ENCODE data around the gene PRICKLE2.
"Not testable (repeated sequence)": the region's sequence is repeated elsewhere in the genome, so short reads cannot be mapped to it uniquely, and the experiment has no call there.

PRICKLE2 gene

DNA sequence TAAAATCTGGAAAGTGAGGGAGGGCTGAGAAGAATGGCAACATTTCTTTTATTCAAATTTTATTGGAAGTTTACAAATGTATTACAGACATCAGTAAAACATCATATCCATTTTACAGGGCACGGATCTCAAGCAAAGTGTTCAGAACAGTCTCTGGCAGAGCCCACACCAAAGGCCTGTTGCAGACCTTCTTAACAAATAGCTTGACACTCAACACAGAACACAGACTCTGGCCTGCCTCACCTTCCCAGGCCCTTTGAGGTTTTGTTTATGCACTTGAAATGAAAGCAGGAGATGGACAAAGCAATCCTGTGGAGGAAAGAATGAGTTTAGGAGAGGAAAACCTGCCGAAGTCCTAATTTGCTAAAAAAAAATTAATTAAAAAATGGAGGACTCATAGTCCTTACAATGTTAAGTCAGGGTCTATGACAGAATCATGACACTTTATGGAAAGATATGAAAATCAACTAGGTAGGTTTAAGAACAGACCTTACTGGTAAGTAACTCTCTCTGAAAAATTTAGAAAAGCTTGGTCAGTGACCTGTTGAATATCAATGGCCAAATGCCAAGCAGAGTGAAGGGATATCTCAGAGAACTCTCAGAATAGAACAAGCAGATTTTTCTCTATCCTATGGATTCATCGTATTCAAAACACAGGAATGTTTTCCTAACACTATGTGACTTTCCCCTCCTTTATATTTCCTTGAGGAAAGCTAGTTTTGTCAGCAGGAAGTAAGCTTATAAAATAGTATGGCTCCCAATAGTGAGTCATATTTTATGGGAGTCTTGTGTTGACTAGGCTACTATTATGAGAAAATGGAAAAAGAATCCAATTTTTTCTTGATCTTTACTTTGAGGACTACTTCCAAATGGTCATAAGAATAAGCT is 131.2 kb downstream of the PRICKLE2 start:
- DNase-seq: no peak

DNA sequence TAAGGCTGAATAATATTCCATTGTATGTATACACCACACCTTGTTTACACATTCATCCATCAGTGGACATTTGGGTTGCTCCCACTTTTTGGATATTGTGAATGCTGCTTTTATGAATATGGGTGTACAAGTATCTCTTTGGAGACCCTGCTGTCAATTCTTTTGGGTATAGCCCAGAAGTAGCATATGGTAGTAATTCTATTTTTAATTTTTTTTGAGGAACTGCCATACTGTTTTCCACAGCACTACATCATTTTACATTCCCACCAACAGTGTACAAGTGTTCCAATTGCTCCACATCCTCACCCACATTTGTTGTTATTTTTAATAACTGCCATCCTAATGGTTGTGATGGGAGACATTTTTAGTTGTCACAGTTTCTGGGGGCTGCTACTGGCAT is 132.1 kb downstream of the PRICKLE2 start:
- DNase-seq: no peak

DNA sequence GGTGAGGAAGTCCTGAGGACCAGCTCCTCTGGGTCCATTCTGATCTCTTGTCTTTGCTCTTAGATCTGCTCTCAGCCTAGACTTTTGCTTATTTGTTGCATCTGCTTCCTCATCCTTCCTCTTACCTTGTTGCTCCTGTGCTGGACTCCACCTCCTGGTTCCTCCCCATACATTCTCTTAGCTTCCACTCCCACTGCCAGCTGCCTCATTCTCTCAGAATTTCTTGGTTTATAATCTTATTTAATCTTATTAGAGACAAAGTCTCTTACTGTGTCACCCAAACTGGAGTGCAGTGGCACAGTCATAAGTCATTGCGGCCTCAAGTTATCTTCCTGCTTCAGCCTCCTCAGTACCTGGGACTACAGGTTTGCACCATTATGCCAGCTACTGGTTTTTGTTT is 133.8 kb downstream of the PRICKLE2 start:
- no peak for DNase-seq

DNA sequence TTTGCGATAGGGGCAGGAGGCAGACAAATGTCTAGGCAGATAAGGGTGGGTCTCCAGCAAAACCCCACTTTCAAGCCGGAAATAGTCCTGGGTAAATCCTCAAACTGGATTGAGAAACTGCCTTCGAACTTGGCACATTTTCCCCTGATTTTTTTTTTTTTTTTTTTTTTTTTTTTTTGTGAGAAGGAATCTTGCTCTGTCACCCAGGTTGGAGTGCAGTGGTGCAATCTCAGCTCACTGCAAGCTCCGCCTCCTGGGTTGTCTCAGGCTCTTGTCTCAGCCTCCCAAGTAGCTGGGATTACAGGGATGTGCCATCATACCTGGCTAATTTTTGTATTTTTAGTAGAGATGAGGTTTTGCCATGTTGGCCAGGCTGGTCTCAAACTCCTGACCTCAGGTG is 135.9 kb downstream of the PRICKLE2 start:
- not testable (repeated sequence) for DNase-seq

DNA sequence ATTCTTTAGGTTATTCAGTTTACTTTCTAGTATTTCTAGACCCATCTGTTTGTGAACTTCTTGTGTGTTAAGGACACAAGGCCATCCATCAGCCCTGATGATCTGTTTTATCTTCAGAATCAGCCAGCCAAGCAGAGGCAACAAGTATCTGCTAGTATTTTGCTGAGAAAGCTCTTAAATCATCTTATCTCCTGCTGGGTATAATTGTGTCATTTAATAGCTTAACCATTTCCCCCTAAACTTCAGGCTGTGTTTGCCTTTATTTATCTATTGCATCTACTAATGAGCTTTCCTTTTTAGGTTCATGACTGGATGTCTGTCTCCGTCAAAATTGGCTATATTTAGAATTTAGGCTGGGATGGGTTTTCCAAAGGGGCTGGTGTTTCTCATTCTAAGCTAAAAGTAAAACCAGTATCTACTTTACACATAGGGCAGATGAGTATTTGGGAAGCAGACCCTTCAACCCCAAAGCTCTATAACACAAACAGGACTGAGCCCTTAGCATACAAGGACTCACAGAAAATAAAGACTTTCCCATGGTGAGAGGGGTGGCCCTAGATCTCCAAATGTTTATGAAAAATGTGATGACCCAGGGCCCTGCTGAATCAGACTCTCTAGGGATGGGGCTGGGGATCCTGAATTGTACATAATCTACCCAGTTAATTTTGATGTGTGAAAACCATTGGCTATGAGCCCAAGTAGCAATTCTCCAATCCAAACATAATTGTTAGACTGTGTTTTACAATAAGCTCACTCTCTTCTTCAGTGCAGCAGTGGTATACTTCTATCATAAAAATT is 136.7 kb downstream of the PRICKLE2 start:
- no peak for DNase-seq

DNA sequence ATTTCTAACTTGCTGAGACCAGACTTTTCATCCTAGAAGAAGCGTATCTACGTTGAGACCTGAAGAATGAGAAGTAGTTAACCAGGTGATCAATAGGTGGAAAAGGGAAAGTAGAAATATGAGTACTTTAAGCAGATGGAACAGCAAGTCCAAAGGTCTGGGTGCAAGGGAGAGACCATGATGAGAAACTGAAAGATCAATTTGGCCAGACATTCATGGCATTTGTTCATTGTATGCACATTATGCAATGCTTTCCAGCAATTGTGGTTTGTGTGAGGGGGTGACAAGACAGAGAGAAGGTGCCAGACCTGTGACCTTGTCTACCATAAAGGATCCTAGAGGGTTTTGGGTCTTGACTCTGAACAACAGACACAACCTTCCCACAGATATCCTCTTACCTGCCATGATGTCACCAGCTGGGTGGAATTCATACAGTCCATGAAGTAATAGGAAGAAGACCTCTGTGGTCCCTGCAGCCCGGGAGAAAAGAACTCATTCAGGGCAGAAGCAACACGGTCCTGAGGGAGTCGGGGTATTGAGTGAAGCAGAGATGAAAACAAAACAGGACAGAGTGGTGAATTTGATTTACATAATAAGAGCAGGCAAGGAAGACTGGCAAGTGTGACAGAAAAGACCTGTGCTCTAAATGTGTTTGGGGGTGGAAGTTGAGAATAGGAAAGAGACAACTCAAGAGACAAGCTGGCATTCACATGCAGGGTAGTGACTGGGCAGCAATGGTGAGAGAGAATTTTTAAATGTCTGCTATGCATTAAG is 138.6 kb downstream of the PRICKLE2 start:
- DNase-seq: no peak

DNA sequence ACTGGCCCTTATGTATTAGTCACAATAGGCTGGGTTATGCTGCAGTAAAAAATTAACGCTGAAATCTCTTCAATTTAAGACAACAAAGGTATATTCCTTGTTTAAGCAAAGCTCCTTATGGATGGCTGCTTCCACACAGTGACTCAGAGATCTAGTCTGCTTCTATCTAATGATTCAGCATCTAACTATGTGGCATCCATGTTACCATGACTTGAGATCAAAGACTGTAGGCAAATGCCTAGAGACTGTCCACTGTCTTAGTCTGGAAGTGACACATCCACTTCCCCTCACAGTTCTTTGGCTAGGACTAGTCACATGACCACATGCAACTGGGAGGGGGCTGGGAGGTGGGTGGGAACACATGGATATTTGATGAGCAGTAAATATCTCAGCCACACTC is 140.6 kb downstream of the PRICKLE2 start:
- no peak for DNase-seq

DNA sequence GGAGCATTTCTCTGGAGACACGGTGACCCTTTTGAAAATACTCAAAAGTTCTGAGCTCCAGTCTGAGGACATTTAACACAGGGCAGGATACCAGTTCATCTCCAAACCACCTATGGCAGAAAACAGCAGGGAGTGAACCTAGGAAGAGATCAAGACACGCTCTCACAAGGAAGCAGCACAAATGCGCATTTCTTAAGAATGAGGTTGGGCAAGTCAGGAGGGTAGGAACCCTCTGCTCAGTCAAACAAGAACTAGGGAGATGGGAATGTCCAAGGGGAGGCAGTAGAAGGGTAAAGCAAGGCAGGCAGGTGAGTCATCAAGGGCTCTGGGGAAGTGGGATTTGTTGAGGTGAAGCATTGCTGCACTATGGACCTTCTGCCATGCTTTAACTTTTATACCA is 141.7 kb downstream of the PRICKLE2 start:
- DNase-seq: no peak

DNA sequence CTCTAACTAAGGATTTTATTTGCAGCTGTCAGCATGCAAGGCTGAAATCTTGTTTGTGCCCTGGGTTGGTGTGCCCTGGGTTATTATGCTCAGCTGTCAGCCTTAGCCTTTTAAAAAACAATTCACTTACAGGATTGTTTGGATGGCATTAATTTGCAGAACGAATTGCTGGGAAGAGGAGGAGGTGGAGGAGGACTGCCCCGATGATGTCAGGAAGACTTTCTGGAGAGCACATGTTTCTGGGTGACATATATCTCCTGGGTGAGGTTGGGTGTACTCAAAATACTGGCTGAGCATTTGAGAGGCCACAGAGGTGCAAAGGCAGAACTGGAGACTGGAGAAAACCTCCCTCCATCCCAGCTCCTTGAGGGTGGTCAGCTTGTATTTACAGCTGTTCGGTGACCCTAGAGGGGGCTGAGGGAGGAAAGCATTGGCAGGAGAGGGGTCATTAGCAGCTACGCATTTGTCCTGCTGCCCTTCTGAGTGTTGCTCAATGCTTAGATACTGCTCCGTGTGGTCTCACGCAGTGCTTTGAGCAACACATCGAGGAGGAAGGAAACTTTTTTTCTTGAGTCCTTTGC is 142.2 kb downstream of the PRICKLE2 start:
- DNase-seq: no peak

DNA sequence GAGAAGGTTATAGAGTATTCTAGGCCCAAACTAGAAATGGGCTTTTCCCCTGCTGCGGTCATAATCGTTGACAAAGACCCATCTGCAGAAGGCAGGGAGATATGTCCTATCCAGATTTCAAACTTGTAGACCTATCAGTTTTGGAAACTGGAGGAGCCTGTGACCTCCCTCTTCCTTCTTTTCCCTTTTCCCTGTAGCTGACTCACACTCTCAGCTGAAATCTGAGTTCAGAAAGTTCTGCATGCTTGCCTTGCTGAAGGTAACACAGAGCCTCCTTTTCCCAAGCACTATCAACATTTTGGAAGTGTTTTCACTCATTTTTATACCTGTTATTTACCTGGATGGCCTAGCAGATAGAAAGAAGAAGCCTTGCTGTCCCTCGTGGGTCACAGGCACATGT is 142.9 kb downstream of the PRICKLE2 start:
- DNase-seq: no peak

DNA sequence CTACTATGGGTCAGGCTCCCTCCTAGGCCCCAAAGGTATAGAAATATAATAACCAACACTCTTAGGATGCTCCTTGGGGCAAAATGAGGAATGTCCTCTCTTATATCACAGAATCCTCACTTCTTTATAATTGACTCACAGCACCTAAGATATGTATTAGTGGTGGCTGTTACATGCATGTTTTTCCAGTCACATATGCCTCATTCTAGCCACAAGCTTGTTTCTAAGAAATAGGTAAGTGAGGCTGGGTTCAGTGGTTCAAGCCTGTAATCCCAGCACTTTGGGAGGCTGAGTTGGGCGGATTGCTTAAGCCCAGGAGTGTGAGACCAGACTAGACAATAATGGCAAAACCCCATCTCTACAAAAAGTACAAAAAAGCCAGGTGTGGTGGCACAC is 144.0 kb downstream of the PRICKLE2 start:
- no peak for DNase-seq

DNA sequence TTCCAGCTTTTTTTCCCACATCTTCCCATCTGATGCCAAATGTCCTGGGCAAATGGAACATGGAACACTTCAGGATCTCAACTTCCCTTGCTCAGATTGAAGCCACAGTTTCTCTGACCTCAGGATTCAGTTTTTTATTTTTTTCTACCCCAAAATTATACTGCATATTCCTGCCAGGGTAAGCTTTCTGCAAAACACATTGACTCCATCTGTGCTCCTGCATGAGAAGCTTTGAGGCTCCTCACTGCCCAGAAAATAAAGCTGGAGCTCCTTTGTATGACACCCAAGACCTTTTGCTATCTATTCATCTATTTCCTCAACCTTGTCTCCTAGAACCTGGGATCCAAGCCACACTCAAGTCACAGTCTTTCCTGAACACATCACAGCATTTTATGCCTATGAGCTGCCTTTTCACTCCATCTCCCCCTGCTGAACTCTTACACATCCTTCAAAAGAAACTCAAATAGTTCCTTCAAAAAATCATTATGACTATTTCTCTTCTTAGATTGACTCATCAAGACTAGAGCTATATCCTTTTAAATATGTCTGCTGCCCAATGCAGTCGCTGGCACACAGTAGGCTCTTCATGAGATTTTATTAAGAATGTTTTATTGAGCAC is 144.5 kb downstream of the PRICKLE2 start:
- no peak for DNase-seq

DNA sequence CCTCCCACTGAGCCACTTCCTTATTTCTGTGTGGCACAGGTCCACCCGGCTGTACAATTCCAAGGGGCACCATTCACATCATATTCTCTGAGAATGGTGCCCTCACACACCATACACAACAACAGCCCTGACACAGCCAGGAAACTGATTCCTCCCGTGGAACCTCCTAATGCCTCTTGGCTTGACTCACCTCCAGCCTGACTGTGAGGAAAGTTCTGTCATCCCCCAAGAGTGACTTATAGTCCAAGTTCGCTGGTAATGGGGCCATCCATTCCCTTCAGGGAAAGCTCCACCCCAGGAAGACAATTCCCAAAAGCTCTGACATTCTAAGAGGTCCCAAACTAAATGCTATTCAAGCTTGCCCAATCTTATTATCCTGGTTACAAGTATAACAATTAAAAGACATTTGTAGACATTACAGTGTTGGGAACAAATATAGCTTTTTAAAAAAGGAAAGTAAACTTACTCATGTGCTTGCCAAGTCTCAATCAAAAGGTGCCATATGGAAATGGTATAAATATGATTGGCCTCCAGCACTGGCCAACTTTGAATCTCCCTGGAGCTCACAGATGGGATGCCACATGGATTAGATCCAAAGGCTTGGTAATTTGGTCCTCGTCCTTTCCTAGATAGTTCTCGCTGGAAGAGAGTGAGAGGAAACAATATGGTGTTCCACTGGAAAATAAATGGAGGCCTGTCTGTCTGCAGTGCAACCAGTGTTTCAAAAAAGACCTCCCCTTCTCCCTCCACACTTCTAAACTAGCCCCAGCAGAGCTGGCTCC is 145.7 kb downstream of the PRICKLE2 start:
- DNase-seq: no peak

DNA sequence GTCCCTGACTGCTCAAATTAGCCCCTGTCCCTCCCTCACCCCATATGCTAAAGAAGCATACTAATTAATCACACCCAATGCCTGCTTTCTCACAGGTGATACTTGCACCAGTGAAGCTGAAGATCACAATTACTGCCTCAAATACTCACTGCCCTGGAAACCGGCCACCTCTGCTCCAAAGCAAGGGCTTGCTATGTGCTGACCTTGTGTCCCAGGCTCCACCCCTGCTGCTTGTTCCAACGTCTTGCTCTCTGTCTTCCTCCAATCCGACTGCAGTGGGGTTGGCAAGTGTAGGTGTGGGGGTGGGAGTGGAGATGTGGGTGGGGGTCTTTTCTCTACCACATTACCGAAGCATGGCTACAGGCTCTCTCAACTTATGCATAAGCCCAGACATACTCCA is 146.3 kb downstream of the PRICKLE2 start:
- DNase-seq: no peak

DNA sequence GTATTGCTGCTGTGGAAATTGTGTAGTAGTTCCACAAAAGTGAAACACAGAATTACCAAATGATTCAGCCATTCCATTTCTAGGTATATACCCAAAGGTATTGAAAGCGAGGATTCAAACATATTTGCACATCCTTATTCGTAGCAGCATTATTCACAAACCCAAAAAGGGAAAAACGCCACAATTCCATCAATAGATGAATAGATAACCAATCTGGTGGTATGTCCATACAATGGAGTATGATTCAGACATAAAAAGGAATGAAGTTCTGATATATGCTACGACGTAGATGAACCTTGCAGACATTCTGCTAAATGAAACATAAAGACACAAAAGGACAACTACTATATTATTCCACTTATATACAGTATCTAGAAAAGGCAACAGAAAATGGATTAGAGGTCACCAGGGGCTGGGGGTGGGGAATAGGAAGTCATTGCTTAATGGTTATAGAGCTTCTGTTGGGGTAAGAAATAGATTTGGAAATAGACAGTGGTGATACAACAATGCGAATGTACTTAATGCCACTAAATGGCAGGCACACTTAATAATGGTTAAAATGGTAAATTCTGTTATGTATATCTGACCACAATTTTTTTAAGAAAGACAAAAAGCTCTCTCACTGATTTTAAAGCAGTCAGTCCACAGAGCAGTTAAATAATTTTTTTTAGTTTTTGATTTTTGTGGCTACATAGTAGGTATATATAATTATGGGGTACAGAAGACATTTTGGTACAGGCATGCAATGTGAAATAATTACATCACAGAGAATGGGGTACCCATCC is 150.2 kb downstream of the PRICKLE2 start:
- DNase-seq: no peak

DNA sequence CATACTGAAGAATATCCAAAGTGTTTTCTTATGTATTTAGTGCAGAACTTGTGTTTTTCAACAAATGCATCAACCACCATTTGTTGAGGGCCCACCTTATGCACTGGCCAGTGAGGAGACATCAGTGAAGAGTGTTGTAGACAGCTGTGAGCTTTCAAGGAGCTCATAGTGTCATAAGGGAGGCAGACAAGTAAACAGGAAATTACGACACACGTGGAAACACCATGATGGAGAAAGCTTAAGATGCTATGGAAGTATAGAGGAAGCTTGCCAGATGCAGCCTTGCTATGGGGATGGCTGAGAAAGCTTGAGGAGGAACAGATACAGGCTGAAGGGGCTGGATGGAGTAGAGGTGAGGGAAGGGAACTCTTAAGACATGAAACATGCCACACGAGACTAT is 151.2 kb downstream of the PRICKLE2 start:
- DNase-seq: no peak

DNA sequence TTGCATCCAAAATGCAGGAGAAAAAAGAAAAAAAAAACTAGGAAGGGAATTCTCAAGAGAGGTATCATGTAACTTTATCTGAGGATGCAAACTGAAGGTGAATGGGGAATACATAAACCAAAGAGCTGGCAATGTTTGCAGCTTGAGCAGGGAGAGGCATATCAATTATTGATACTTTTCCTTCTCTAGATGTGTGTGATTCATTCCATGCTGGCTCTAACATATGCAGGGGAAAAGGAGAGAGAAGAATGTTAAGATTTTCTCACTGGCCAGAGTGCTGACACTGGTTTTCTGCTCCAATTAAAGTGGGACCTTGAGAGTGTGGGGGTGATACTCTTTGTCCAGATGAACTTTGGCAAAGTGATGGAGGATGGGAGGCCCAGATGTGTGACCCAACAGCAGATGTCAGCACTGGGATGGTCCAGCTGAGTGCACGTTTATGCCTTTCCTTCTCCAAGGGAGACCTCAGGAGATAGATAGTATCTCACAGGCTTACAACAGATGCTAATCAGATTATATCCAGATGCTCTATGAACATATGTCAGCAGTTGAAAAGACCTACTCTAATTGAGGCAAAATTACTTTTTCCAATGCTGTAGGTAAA is 152.0 kb downstream of the PRICKLE2 start:
- DNase-seq: no peak

DNA sequence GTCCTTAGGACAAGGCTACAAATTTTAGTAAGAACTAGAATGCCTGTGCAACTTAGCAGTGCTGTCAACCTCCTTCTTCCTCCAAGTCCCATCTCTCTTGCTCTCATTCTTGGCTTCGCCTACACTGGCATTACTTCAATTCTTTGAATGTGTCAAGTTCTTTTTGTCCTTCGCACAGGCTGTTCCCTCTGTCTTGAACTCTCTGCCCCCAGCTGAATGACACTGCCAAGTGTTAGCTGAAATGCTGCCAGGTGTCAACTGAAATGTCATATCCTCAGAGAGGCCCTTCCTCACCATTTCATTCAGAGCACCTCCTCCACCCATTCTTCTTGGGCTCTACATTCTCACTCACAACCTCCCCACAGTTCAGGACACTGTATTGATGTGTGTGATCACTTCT is 153.1 kb downstream of the PRICKLE2 start:
- no peak for DNase-seq

DNA sequence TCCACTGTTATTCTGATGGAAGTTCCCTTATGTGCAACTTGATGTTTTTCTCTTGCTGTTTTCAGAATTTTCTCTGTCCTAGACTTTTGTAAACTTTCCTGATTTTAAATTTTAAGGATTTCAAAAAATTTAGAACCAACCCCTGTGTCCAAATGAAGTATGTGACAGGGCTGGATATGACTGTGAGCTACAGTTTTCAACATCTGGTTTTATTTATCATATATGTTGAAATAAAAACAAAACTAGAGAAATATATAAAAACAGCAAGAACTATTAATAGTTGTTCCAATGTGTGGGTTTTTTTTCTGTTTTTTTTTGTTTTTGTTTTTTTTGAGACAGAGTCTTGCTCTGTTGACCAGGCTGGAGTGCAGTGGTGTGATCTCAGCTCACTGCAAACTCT is 154.6 kb downstream of the PRICKLE2 start:
- DNase-seq: no peak
